Esophagus muscularis mucosa (tissue), 3 donors: ENCODE results near the gene COPB2.

Experiments used
- CTCF ChIP-seq, 3 experiments: fragments of 200-600 bp in 2 of 3; fragments of 450-650 bp in 1 of 3; sonication (generic) in 2 of 3; IDR thresholded peaks; one replicate each; pipeline ENCODE4 v1.5.1; 2017 to 2019; ENCODE audit warnings: antibody characterized with exemption in 3 of 3, mild to moderate bottlenecking in 2 of 3, moderate library complexity in 1 of 3
- POLR2A ChIP-seq: fragments of 450-650 bp; IDR thresholded peaks from one replicate; pipeline ENCODE4 v1.6.1; 2017; ENCODE audit warnings: antibody characterized with exemption, moderate library complexity, mild to moderate bottlenecking, low read depth

GRCh38 chr3:139430493-139430892 lies 41.0 kb upstream of the COPB2 start:
- no peak for TF ChIP-seq CTCF (IDR thresholded peaks at IDR 0.05)
- TF ChIP-seq POLR2A, result no peak
